NCI-H526 (cell line): ENCODE data around the gene PLAC8L1.

Source experiments
- DNase-seq, 2 experiments: peaks; one replicate each; lab custom pipeline; 2025; lab: John Stamatoyannopoulos, UW

Gene PLAC8L1

GRCh38 chr5:146042628-146043279 lies 62.6 kb downstream of the PLAC8L1 start:
- DNase-seq = no peak

- peak in 1 of 2 experiments; percentile 6 for DNase-seq
Observed at GRCh38 chr5:146041180-146041789, 64.1 kb downstream of the PLAC8L1 start.

- no peak for DNase-seq
Observed at GRCh38 chr5:146040527-146040926, 64.8 kb downstream of the PLAC8L1 start.

GRCh38 chr5:146039420-146039819 lies 66.0 kb downstream of the PLAC8L1 start:
- DNase-seq = no peak

GRCh38 chr5:146034605-146035004 lies 70.8 kb downstream of the PLAC8L1 start:
- DNase-seq = no peak
